Progenitor cell of endocrine pancreas (in vitro differentiated cells): ENCODE measurements around the gene KIAA1549. TPM values are rescaled to one million over a fixed set of nuclear protein-coding genes. Genes with fewer than 3 reads are reported as not detected.

Experiments
- DNase-seq: peaks from one replicate; pipeline ENCODE4 v3.0.0; 2021; ENCODE audit warnings: low spot score; ENCODE audit not compliant: unreplicated experiment
- H3K27ac Mint-ChIP-seq: 2 replicates; pipeline ENCODE4 v1.8.0; 2021; ENCODE audit warnings: mild to moderate bottlenecking, moderate library complexity, mixed read lengths
- H3K27me3 Mint-ChIP-seq: 2 replicates; pipeline ENCODE4 v1.8.0; 2021; ENCODE audit warnings: mixed read lengths
- H3K36me3 Mint-ChIP-seq: 2 replicates; pipeline ENCODE4 v1.8.0; 2022; ENCODE audit warnings: mixed read lengths; ENCODE audit not compliant: insufficient read depth
- H3K4me1 Mint-ChIP-seq: 2 replicates; pipeline ENCODE4 v1.8.0; 2021; ENCODE audit warnings: low read depth, mixed read lengths
- H3K4me3 Mint-ChIP-seq: 2 replicates; pipeline ENCODE4 v1.8.0; 2021; ENCODE audit warnings: low read depth, mild to moderate bottlenecking, moderate library complexity, mixed read lengths
- H3K9me3 Mint-ChIP-seq: 2 replicates; pipeline ENCODE4 v1.8.0; 2021; ENCODE audit warnings: low read depth, mixed read lengths
- total RNA-seq: library from RNA; stranded (reverse); gene quantifications from 2 replicates; pipeline ENCODE4 v1.2.1, GENCODE V29; 2021
- TF ChIP-seq, protein P1 (sequence below): fragments of 200-600 bp; sonication (generic); IDR thresholded peaks from one replicate; pipeline ENCODE4 v1.5.0; 2021; ENCODE audit warnings: antibody characterized with exemption, mild to moderate bottlenecking; ENCODE audit not compliant: unreplicated experiment

KIAA1549 gene
- total RNA-seq, 1 donor from 2014 or later = 45.8 TPM

- no peak overlapping the region for H3K4me3 Mint-ChIP-seq
- no peaks in the 10 kb centered on the region for H3K27me3 Mint-ChIP-seq
- DNase-seq = no peak
- no peaks in the 10 kb centered on the region for H3K4me1 Mint-ChIP-seq
- TF ChIP-seq, protein P1, sequence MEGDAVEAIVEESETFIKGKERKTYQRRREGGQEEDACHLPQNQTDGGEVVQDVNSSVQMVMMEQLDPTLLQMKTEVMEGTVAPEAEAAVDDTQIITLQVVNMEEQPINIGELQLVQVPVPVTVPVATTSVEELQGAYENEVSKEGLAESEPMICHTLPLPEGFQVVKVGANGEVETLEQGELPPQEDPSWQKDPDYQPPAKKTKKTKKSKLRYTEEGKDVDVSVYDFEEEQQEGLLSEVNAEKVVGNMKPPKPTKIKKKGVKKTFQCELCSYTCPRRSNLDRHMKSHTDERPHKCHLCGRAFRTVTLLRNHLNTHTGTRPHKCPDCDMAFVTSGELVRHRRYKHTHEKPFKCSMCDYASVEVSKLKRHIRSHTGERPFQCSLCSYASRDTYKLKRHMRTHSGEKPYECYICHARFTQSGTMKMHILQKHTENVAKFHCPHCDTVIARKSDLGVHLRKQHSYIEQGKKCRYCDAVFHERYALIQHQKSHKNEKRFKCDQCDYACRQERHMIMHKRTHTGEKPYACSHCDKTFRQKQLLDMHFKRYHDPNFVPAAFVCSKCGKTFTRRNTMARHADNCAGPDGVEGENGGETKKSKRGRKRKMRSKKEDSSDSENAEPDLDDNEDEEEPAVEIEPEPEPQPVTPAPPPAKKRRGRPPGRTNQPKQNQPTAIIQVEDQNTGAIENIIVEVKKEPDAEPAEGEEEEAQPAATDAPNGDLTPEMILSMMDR = no peak
- no peak overlapping the region for H3K27ac Mint-ChIP-seq
- H3K36me3 Mint-ChIP-seq = peaks cover 23% of the 10 kb centered on the region
- H3K9me3 Mint-ChIP-seq = no peaks in the 10 kb centered on the region
Observed at GRCh38 chr7:138911007-138911406, 70.2 kb downstream of the KIAA1549 start.

DNA sequence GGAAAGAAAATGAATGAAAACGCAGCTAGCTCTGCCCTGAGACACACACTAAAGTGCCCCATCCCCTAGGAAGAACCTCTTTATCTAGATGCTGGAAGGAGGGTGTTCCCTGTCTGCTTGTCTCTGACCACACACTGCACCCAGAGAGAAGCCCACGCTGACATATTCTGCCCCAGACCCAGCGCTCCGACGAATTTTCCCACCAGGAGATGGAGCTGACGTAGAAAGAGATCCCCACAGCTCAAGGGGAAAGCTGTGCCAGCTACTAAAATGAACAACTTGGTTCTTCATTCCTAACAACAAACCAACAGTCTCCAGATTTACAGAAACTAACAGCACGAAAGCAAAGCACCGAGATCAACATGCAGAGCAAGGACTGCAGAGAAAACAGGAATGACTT lies 73.3 kb downstream of the KIAA1549 start:
- Mint-ChIP-seq H3K36me3 (peaks cover 30% of the 10 kb centered on the region), H3K27ac (no peak overlapping the region), H3K4me3 (no peak overlapping the region), H3K4me1 (peaks cover 5% of the 10 kb centered on the region), H3K9me3 (no peaks in the 10 kb centered on the region), H3K27me3 (no peaks in the 10 kb centered on the region)
- no peak for DNase-seq
- TF ChIP-seq, protein P1 = no peak

GRCh38 chr7:138907201-138907847 lies 73.9 kb downstream of the KIAA1549 start:
- Mint-ChIP-seq H3K27me3 (no peaks in the 10 kb centered on the region), H3K4me3 (no peak overlapping the region), H3K4me1 (peaks cover 10% of the 10 kb centered on the region), H3K9me3 (no peaks in the 10 kb centered on the region), H3K36me3 (peaks cover 35% of the 10 kb centered on the region), H3K27ac (no peak overlapping the region)
- TF ChIP-seq, protein P1 = no peak
- no peak for DNase-seq

GRCh38 chr7:138903859-138904435 lies 77.2 kb downstream of the KIAA1549 start:
- TF ChIP-seq, protein P1 = no peak
- no peak overlapping the region for H3K27ac Mint-ChIP-seq
- no peaks in the 10 kb centered on the region for H3K9me3 Mint-ChIP-seq
- DNase-seq = no peak
- peaks cover 10% of the 10 kb centered on the region for H3K4me1 Mint-ChIP-seq
- H3K4me3 Mint-ChIP-seq = no peak overlapping the region
- H3K27me3 Mint-ChIP-seq = no peaks in the 10 kb centered on the region
- H3K36me3 Mint-ChIP-seq = peaks cover 33% of the 10 kb centered on the region

GRCh38 chr7:138903186-138903820 lies 77.9 kb downstream of the KIAA1549 start:
- H3K4me3 Mint-ChIP-seq = no peak overlapping the region
- no peak overlapping the region for H3K27ac Mint-ChIP-seq
- H3K9me3 Mint-ChIP-seq = no peaks in the 10 kb centered on the region
- no peak for DNase-seq
- H3K27me3 Mint-ChIP-seq = no peaks in the 10 kb centered on the region
- TF ChIP-seq, protein P1 = no peak
- peaks cover 10% of the 10 kb centered on the region for H3K4me1 Mint-ChIP-seq
- H3K36me3 Mint-ChIP-seq = peaks cover 35% of the 10 kb centered on the region
